Right lobe of liver (tissue), 6 donors: ENCODE measurements around the gene GIMAP1. TPM values are rescaled to one million over a fixed set of nuclear protein-coding genes. Genes with fewer than 3 reads are reported as not detected.

ENCODE experiments used
- ATAC-seq, 4 donors: fragments of 200-7000 bp; cut with Tn5 transposase; one replicate each; pipeline ENCODE4 v1.9.1; 2020; ENCODE audit warnings: mild to moderate bottlenecking in 4 of 4, moderate library complexity in 4 of 4
- DNase-seq, 3 donors: peaks; one replicate each; pipeline ENCODE4 v3.0.0-alpha.2; 2020
- H3K27ac ChIP-seq, 3 donors: fragments of 200-600 bp; one replicate each; pipeline ENCODE4 v1.8.0; 2022
- H3K27me3 ChIP-seq, 2 donors: fragments of 200-600 bp; one replicate each; pipeline ENCODE4 v1.8.0; 2022
- H3K36me3 ChIP-seq, 4 donors: fragments of 200-600 bp; sonication (generic) in 1 of 4; one replicate each; pipeline versions ENCODE4 v1.5.1 to v1.8.0; 2017 to 2022; ENCODE audit warnings: control low read depth in 1 of 4
- H3K4me1 ChIP-seq, 4 donors: fragments of 200-600 bp; sonication (generic) in 1 of 4; one replicate each; pipeline versions ENCODE4 v1.5.1 to v1.8.0; 2017 to 2022; ENCODE audit warnings: control low read depth in 1 of 4
- H3K4me3 ChIP-seq, 3 donors: fragments of 200-600 bp; one replicate each; pipeline ENCODE4 v1.8.0; 2022
- H3K9me3 ChIP-seq, 4 donors: fragments of 200-600 bp; sonication (generic) in 1 of 4; one replicate each; pipeline versions ENCODE4 v1.5.1 to v1.8.0; 2017 to 2022; ENCODE audit warnings: control low read depth in 1 of 4
- POLR2A ChIP-seq: fragments of 450-650 bp; IDR thresholded peaks from one replicate; pipeline ENCODE4 v1.6.1; 2017; ENCODE audit warnings: antibody characterized with exemption, mild to moderate bottlenecking
- WGBS: methylation state at CpG from one replicate; pipeline ENCODE4 v1.1.6; 2018; ENCODE audit warnings: low coverage, low lambda C conversion rate; ENCODE audit not compliant: insufficient coverage; ENCODE audit errors: missing lambda C conversion rate; 5-methylcytosine and 5-hydroxymethylcytosine counted together
- intact Hi-C, 2 donors: fragments of 100-400 bp; cut with DNase I; formaldehyde crosslinking; loops; one replicate each; pipeline versions ENCODE4 v1.11.2 to v1.14.1; 2022
- total RNA-seq, 6 experiments: library from RNA; depleted of rRNA in 2 of 6; stranded (reverse); fragments of >200 nt in 2 of 6; fragmentation: NEBNext Ultra II Directional in 3 of 6; extraction: Animal tissue kit (Norgen Biotek cat#: 25700) in 3 of 6; gene quantifications; one replicate each; pipeline versions ENCODE4 v1.1.0 to v1.2.4, GENCODE V29; 2016 to 2023
- TF ChIP-seq, protein P1 (sequence below), 4 donors: fragments of 200-600 bp in 3 of 4; fragments of 450-650 bp in 1 of 4; IDR thresholded peaks; one replicate each; pipeline versions ENCODE4 v1.5.1 to v1.8.0; 2016 to 2022; ENCODE audit warnings: antibody characterized with exemption in 4 of 4, mild to moderate bottlenecking in 2 of 4
- donor health status: DM: no; HTN: yes; CAD: no.
- donor health status: DM: no; HTN: no; CAD: no.
- donor health status: DM: no; HTN: no; CAD: no.
- donor health status: DM: no; HTN: yes; CAD: no.
- donor health status: DM: no; HTN: yes; CAD: no.

GIMAP1 gene
- total RNA-seq, 6 experiments from 2014 or later = 0.73 to 2.4 (median 1.8) TPM

- Histone ChIP-seq H3K9me3 (no peaks in the 10 kb centered on the region), H3K36me3 (no peaks in the 10 kb centered on the region), H3K4me1 (peaks cover 0 to 9% (median 0%) of the 10 kb centered on the region in 4 donors), H3K27ac (peak overlapping the region in 1 of 3 donors; percentile 29), H3K27me3 (no peaks in the 10 kb centered on the region), H3K4me3 (no peak overlapping the region)
- 0% methylated on average over 2 of the region's 4 CpGs for WGBS
- intact Hi-C loops = no loop called here
- DNase-seq = no peak
- peak; percentile 56 to 81 (median 68) for ATAC-seq
- TF ChIP-seq, protein P1, sequence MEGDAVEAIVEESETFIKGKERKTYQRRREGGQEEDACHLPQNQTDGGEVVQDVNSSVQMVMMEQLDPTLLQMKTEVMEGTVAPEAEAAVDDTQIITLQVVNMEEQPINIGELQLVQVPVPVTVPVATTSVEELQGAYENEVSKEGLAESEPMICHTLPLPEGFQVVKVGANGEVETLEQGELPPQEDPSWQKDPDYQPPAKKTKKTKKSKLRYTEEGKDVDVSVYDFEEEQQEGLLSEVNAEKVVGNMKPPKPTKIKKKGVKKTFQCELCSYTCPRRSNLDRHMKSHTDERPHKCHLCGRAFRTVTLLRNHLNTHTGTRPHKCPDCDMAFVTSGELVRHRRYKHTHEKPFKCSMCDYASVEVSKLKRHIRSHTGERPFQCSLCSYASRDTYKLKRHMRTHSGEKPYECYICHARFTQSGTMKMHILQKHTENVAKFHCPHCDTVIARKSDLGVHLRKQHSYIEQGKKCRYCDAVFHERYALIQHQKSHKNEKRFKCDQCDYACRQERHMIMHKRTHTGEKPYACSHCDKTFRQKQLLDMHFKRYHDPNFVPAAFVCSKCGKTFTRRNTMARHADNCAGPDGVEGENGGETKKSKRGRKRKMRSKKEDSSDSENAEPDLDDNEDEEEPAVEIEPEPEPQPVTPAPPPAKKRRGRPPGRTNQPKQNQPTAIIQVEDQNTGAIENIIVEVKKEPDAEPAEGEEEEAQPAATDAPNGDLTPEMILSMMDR (IDR thresholded peaks at IDR 0.05) = no peak
- no peak for TF ChIP-seq POLR2A
Observed at GRCh38 chr7:150755473-150756099, 39.2 kb downstream of the GIMAP1 start.

DNA sequence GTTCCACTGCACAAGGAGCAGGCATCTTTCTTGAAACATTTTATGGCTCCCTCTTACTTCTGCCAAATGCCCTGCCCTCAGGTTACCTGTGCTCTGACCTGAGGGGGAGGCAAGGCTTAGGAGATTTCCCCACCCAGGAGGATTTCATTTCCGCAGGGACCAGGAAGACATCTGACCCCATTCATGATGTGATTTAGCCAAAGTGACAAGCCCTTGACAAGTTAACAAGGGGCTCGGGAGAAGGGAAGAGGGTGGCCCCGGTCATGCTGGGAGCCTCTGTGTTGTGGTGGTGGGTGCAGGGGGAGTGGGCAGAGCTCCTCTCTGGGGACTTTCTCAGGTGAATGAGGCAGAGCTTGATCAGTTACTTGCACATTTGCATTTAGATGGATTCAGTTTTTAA, 39.8 kb downstream of the GIMAP1 start:
- DNase-seq = no peak

GRCh38 chr7:150756858-150757257, 40.4 kb downstream of the GIMAP1 start:
- intact Hi-C loops = no loop called here
- WGBS = 12% methylated on average over 1 of the region's 1 CpG
- no peaks in the 10 kb centered on the region for H3K36me3 ChIP-seq
- no peaks in the 10 kb centered on the region for H3K9me3 ChIP-seq
- H3K4me1 ChIP-seq = peaks cover 0 to 4% (median 0%) of the 10 kb centered on the region in 4 donors
- H3K27ac ChIP-seq = no peak overlapping the region
- TF ChIP-seq POLR2A = no peak
- TF ChIP-seq, protein P1 (IDR thresholded peaks at IDR 0.05) = peak; percentile 49 to 60 (median 56)
- H3K27me3 ChIP-seq = no peaks in the 10 kb centered on the region
- DNase-seq = no peak
- no peak overlapping the region for H3K4me3 ChIP-seq
- peak; percentile 51 to 76 (median 66) for ATAC-seq

More for the DNA sequence above, 39.8 kb downstream of the GIMAP1 start:
- TF ChIP-seq, protein P1 (IDR thresholded peaks at IDR 0.05) = no peak
- no peak for TF ChIP-seq POLR2A
- Histone ChIP-seq H3K27me3 (no peaks in the 10 kb centered on the region), H3K36me3 (no peaks in the 10 kb centered on the region), H3K9me3 (no peaks in the 10 kb centered on the region), H3K4me3 (no peak overlapping the region), H3K4me1 (peaks cover 0 to 9% (median 0%) of the 10 kb centered on the region in 4 donors), H3K27ac (peak overlapping the region in 1 of 3 donors; percentile 29)
- 78% methylated on average over 1 of the region's 3 CpGs for WGBS
- ATAC-seq = no peak
- intact Hi-C loops = no loop called here

GRCh38 chr7:150759479-150759878, 43.1 kb downstream of the GIMAP1 start:
- Histone ChIP-seq H3K4me3 (no peak overlapping the region), H3K27ac (no peak overlapping the region), H3K36me3 (no peaks in the 10 kb centered on the region), H3K9me3 (no peaks in the 10 kb centered on the region), H3K4me1 (peaks cover 0 to 15% (median 4%) of the 10 kb centered on the region in 4 donors), H3K27me3 (no peaks in the 10 kb centered on the region)
- TF ChIP-seq, protein P1 (IDR thresholded peaks at IDR 0.05) = no peak
- TF ChIP-seq POLR2A = no peak
- intact Hi-C loops = no loop called here
- no peak for DNase-seq
- ATAC-seq = no peak
- 75% methylated on average over 1 of the region's 1 CpG for WGBS
